Aorta (tissue), 5 donors: ENCODE data around the gene CCDC174. TPM values are rescaled to one million over a fixed set of nuclear protein-coding genes. Genes with fewer than 3 reads are reported as not detected.

ENCODE experiments used
- ATAC-seq: fragments of 200-7000 bp; cut with Tn5 transposase; one replicate; pipeline ENCODE4 v1.9.1; 2022; ENCODE audit warnings: moderate library complexity; ENCODE audit not compliant: low FRiP score
- DNase-seq, 2 donors: peaks; one replicate each; pipeline ENCODE4 v3.0.0-alpha.2; 2020
- H3K27ac ChIP-seq, 2 donors: one replicate each; pipeline ENCODE4 v1.5.1; 2013; ENCODE audit warnings: low read length in 2 of 2, mild to moderate bottlenecking in 2 of 2, moderate library complexity in 2 of 2, control low read depth in 1 of 2, inconsistent platforms in 1 of 2, low read depth in 1 of 2
- H3K27me3 ChIP-seq, 2 donors: one replicate each; pipeline ENCODE4 v1.6.1; 2013; ENCODE audit warnings: control low read depth in 1 of 2, low read length in 1 of 2, mild to moderate bottlenecking in 1 of 2, moderate library complexity in 1 of 2; ENCODE audit not compliant: insufficient read depth in 2 of 2, control insufficient read depth in 1 of 2
- H3K36me3 ChIP-seq, 2 donors: one replicate each; pipeline ENCODE4 v1.6.1; 2013; ENCODE audit warnings: control low read depth in 1 of 2, low read length in 1 of 2, mild to moderate bottlenecking in 1 of 2; ENCODE audit not compliant: insufficient read depth in 2 of 2, control insufficient read depth in 1 of 2
- H3K4me1 ChIP-seq, 2 donors: one replicate each; pipeline ENCODE4 v1.6.1; 2013; ENCODE audit warnings: low read length in 2 of 2, control low read depth in 1 of 2, mild to moderate bottlenecking in 1 of 2, moderate library complexity in 1 of 2; ENCODE audit not compliant: insufficient read depth in 2 of 2, control insufficient read depth in 1 of 2
- H3K4me3 ChIP-seq, 2 donors: one replicate each; pipeline ENCODE4 v1.5.1; 2013; ENCODE audit warnings: low read length in 2 of 2, control low read depth in 1 of 2, mild to moderate bottlenecking in 1 of 2
- H3K9me3 ChIP-seq: one replicate; pipeline ENCODE4 v1.6.1; 2013; ENCODE audit warnings: mild to moderate bottlenecking, low read length; ENCODE audit not compliant: control insufficient read depth
- WGBS, 2 donors: extraction: QIAGEN DNeasy Blood & Tissue Kit; methylation state at CpG; one replicate each; pipeline ENCODE4 v1.1.7; 2013; 5-methylcytosine and 5-hydroxymethylcytosine counted together
- intact Hi-C, 2 donors: fragments of 100-400 bp; cut with DNase I; formaldehyde crosslinking; loops; one replicate each; pipeline versions ENCODE4 v1.14.2 to v1.15.0; 2022
- polyA plus RNA-seq, 2 donors: library from polyadenylated mRNA; stranded (reverse); fragments of 200-250 nt; gene quantifications; one replicate each; pipeline ENCODE4 v1.2.3, GENCODE V29; 2013
- total RNA-seq, 2 donors: library from RNA; stranded (reverse); fragmentation: NEBNext Ultra II Directional; extraction: Animal tissue kit (Norgen Biotek cat#: 25700); gene quantifications; one replicate each; pipeline ENCODE4 v1.2.1, GENCODE V29; 2021
- donor health status: healthy with polysubstance abuse.
- donor health status: Bipolar disorder and iron deficiency.
- donor health status: DM: no; HTN: no; CAD: no.
- donor health status: DM: no; HTN: no; CAD: no.
- donor health status: DM: yes; HTN: yes; CAD: no.

The CCDC174 gene
- total and polyA plus RNA-seq, 4 donors = 19.3 to 30.1 (median 23.3) TPM

- no peak for DNase-seq
- H3K27ac ChIP-seq = no peak overlapping the region
- no peaks in the 10 kb centered on the region for H3K9me3 ChIP-seq
- H3K27me3 ChIP-seq = no peaks in the 10 kb centered on the region
- H3K4me3 ChIP-seq = no peak overlapping the region
- 79 to 80% methylated on average over 2 of the region's 2 CpGs for WGBS, 2 donors
- ATAC-seq = no peak
- H3K4me1 ChIP-seq = no peaks in the 10 kb centered on the region
- peaks cover 9 to 25% of the 10 kb centered on the region in 2 donors for H3K36me3 ChIP-seq
- intact Hi-C loops = loop anchor here in 1 of 2 donors (10.0 kb wide), 1 partner anchor 763 kb away; no protein-coding TSS in a partner anchor
Observed at GRCh38 chr3:14657579-14657978, 6.0 kb downstream of the CCDC174 start.

DNA sequence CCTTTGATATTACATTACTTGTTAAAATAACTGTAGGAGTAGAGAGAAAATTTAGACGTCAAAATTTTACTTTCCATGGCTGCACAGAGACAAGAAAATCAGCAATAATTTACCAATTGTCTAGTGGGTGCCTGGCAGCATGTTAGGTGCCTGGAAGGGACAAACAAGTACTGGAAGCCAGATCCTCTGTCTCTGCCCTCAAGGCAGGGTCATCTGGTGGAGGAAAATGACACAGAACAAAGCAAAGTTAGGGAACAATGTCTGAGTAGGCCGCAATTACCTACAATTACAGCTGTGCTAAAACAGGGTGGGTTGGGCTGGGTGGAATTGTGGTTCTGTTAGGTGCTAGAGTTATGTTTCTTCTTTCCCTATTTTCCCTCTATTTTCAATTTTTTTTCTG, 7.4 kb downstream of the CCDC174 start:
- DNase-seq = no peak
- intact Hi-C loops = loop anchor here in 1 of 2 donors (10.0 kb wide), 1 partner anchor 764 kb away; no protein-coding TSS in a partner anchor
- ATAC-seq = no peak
- Histone ChIP-seq H3K36me3 (peaks cover 11 to 25% of the 10 kb centered on the region in 2 donors), H3K4me1 (no peaks in the 10 kb centered on the region), H3K9me3 (no peaks in the 10 kb centered on the region), H3K27me3 (no peaks in the 10 kb centered on the region), H3K4me3 (no peak overlapping the region), H3K27ac (no peak overlapping the region)
- 89 to 95% methylated on average over 2 of the region's 2 CpGs for WGBS, 2 donors

GRCh38 chr3:14660942-14661341, 9.4 kb downstream of the CCDC174 start:
- intact Hi-C loops = no loop called here
- no peak overlapping the region for H3K4me3 ChIP-seq
- WGBS, 2 donors = 64 to 81% methylated on average over 4 of the region's 4 CpGs
- no peaks in the 10 kb centered on the region for H3K4me1 ChIP-seq
- H3K36me3 ChIP-seq = peaks cover 15 to 31% of the 10 kb centered on the region in 2 donors
- H3K9me3 ChIP-seq = no peaks in the 10 kb centered on the region
- no peak for DNase-seq
- H3K27me3 ChIP-seq = no peaks in the 10 kb centered on the region
- ATAC-seq = no peak
- no peak overlapping the region for H3K27ac ChIP-seq

DNA sequence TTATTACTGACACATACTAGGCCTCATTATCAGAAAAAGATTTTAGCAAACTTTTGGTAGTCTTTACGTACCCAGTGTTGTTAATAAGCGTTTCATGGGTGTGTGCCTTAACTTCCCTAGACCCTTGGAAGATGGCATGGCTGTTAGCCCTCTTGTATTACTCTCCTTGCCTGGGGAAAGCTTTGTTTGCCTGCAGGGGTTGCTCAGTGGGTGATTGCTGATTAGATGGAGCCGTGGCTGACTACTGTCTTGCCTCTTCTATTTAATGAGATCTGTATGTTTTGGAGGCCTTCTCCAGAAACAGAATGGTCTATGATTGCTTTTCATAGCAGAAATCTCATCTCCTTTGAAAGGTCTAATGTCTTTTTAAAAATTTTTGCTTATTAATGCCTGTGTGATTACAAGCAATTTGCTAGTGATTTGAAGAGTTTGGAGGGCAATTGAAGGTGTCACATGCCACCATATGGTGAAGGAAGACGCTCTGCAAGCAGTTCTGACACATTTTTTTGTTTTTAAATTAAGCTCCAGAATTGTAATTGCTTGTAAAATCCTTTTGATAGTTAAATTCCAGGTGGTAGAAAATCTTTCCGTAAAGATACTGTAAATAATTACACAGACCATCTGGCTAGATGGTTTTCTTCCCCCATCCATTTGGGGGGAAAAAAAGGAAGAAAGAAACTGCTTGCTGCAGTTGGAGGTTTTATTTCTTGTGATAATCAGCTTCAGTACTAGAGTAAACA, 12.0 kb downstream of the CCDC174 start:
- no peak overlapping the region for H3K27ac ChIP-seq
- H3K4me1 ChIP-seq = no peaks in the 10 kb centered on the region
- ATAC-seq (no peak), DNase-seq (no peak)
- no peak overlapping the region for H3K4me3 ChIP-seq
- no peaks in the 10 kb centered on the region for H3K27me3 ChIP-seq
- intact Hi-C loops = no loop called here
- WGBS, 2 donors = 74 to 80% methylated on average over 5 of the region's 5 CpGs
- H3K9me3 ChIP-seq = no peaks in the 10 kb centered on the region
- peaks cover 15 to 19% of the 10 kb centered on the region in 2 donors for H3K36me3 ChIP-seq

DNA sequence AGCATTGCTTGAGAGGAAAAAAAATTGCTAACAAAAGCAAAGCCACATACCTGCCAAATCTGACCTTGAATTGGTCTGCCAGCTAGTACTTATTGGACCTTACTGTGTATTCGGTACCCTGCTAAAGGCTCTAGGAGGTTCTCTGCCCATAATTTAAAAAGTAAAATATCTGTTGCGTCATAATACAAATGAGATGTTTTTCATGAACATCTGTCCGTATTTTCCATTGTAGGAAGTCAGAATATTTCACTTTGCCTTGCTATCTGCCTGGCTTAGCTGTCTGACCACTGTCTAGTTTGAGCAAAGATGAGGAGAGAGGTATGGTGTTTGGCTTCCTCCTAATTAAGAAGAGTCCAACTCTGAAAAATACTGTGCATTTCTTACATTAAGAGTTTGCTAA, 12.6 kb downstream of the CCDC174 start:
- ATAC-seq (no peak), DNase-seq (no peak)
- intact Hi-C loops = no loop called here
- Histone ChIP-seq H3K4me3 (no peak overlapping the region), H3K27ac (no peak overlapping the region), H3K4me1 (no peaks in the 10 kb centered on the region), H3K9me3 (no peaks in the 10 kb centered on the region), H3K36me3 (peaks cover 16 to 19% of the 10 kb centered on the region in 2 donors), H3K27me3 (no peaks in the 10 kb centered on the region)
- 85 to 86% methylated on average over 3 of the region's 3 CpGs for WGBS, 2 donors

DNA sequence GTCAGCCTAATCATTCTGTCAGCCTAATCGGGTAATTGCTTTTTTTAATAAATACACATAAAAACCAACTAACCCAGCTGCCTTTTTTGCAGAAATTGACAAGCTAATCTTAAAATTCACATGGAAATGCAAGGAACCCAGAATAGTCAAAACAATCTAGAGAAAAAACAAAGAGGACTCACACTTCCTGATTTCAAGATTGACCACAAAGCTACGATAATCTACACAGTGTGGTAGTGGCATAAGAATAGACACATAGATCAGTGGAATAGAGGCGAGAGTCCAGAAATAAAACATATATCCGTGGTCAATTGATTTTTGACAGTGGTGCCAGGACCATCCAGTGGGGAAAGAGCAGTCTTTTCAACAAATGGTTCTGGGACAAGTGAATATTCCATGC, 21.0 kb downstream of the CCDC174 start:
- 81 to 85% methylated on average over 4 of the region's 4 CpGs for WGBS, 2 donors
- Histone ChIP-seq H3K36me3 (peaks cover 0 to 8% of the 10 kb centered on the region in 2 donors), H3K27me3 (no peaks in the 10 kb centered on the region), H3K27ac (no peak overlapping the region), H3K4me3 (no peak overlapping the region), H3K9me3 (no peaks in the 10 kb centered on the region), H3K4me1 (no peaks in the 10 kb centered on the region)
- intact Hi-C loops = loop anchor here (1.0 to 10.0 kb wide), 3 partner anchors 112 to 250 kb away; no protein-coding TSS in a partner anchor
- ATAC-seq (no peak), DNase-seq (no peak)

DNA sequence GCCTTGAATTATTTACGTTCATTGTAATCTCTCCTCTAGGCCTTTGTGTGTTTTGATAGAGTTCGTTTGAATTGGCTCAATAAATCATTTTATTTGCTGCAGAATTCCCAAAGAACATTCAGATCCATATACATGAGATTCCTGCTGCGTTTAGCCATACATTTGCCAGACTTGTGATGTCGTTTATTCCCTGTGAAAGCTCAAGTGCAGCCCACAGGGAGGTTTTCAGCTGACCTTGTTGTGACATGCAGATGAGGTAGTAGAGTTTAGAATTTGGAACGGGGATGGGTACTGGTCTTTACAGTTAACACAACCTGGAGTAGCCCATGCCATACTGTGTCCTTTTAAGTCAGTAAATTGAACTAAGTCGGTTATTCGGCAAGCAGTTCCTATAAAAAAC, 23.3 kb downstream of the CCDC174 start, which contains the start of gene C3orf20:
Gene C3orf20 (plus strand): TSS at position 301 of the 400 bp plus-strand sequence. CDS start 7,573 bp downstream, outside the sequence.
- no peaks in the 10 kb centered on the region for H3K4me1 ChIP-seq
- 64 to 72% methylated on average over 7 of the region's 7 CpGs for WGBS, 2 donors
- ATAC-seq = no peak
- peaks cover 0 to 4% of the 10 kb centered on the region in 2 donors for H3K36me3 ChIP-seq
- H3K4me3 ChIP-seq = no peak within 1 kb of the TSS
- H3K27ac ChIP-seq = no peak within 1 kb of the TSS
- DNase-seq = no peak
- intact Hi-C loops = loop anchor here (5.0 to 10.0 kb wide), 2 partner anchors 110 to 247 kb away; no protein-coding TSS in a partner anchor
- no peaks in the 10 kb centered on the region for H3K27me3 ChIP-seq
- H3K9me3 ChIP-seq = no peaks in the 10 kb centered on the region

- DNase-seq = no peak
- ATAC-seq = no peak
- H3K27ac ChIP-seq = no peak overlapping the region
- no peak overlapping the region for H3K4me3 ChIP-seq
- no peaks in the 10 kb centered on the region for H3K4me1 ChIP-seq
- intact Hi-C loops = loop anchor here in 1 of 2 donors (10.0 kb wide), 1 partner anchor 108 kb away; no protein-coding TSS in a partner anchor
- H3K9me3 ChIP-seq = no peaks in the 10 kb centered on the region
- WGBS, 2 donors = 67 to 69% methylated on average over 4 of the region's 4 CpGs
- peaks cover 0 to 2% of the 10 kb centered on the region in 2 donors for H3K36me3 ChIP-seq
- H3K27me3 ChIP-seq = no peaks in the 10 kb centered on the region
Observed at GRCh38 chr3:14676881-14677280, 25.3 kb downstream of the CCDC174 start.
